VCaP (cell line): ENCODE data around the gene TAF4.
"Not testable (repeated sequence)": the region's sequence is repeated elsewhere in the genome, so short reads cannot be mapped to it uniquely, and the experiment has no call there.

Source experiments
- H3K27ac ChIP-seq: fragments of 450-650 bp; 2 replicates; pipeline ENCODE4 v1.5.1; 2017
- TF ChIP-seq, protein P1 (sequence below): fragments of 450-650 bp; conservative IDR thresholded peaks from 2 replicates; pipeline ENCODE4 v1.5.1; 2017; ENCODE audit warnings: mild to moderate bottlenecking, moderate library complexity

The TAF4 gene

DNA sequence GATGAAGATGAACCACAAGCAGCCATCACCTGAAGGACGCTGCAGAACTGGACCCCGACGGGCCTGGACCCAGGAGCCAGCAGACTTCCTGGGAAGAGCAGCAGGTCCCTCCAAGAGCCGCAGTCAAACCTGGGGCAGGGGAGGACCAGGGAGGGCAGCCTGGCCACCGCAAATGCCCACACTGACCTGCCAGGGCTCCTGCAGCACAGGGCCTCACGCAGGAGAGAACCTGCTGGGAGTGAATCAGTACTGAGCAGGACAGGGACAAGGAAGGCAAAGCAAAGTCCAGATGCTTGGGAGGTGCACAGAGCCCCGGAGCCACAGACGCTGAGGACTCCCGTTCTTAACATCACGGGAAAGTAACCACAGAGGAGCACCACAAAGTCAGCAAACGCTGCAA, 75.2 kb downstream of the TAF4 start:
- H3K27ac ChIP-seq, result no peak overlapping the region
- TF ChIP-seq, protein P1, sequence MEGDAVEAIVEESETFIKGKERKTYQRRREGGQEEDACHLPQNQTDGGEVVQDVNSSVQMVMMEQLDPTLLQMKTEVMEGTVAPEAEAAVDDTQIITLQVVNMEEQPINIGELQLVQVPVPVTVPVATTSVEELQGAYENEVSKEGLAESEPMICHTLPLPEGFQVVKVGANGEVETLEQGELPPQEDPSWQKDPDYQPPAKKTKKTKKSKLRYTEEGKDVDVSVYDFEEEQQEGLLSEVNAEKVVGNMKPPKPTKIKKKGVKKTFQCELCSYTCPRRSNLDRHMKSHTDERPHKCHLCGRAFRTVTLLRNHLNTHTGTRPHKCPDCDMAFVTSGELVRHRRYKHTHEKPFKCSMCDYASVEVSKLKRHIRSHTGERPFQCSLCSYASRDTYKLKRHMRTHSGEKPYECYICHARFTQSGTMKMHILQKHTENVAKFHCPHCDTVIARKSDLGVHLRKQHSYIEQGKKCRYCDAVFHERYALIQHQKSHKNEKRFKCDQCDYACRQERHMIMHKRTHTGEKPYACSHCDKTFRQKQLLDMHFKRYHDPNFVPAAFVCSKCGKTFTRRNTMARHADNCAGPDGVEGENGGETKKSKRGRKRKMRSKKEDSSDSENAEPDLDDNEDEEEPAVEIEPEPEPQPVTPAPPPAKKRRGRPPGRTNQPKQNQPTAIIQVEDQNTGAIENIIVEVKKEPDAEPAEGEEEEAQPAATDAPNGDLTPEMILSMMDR, result no peak

DNA sequence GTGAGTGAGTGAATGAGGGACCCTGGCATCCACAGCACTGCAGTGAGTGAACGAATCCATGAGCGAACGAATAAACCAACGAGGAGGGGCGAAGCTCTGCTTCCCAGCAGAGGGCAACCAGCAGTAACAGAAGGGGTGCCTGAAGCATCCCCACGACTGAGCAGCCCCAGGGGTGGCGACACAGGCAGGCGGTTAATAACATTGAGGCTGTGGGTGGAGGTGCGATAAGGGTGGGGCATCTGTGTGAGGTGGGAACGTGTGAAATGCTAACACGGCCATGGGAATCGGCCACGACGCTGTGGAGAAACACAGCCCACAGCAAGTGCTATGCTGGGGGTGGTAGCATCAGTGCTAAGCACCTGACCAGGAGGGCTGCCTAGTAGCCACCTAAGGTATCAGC, 75.9 kb downstream of the TAF4 start:
- no peak overlapping the region for H3K27ac ChIP-seq
- TF ChIP-seq, protein P1, result no peak

DNA sequence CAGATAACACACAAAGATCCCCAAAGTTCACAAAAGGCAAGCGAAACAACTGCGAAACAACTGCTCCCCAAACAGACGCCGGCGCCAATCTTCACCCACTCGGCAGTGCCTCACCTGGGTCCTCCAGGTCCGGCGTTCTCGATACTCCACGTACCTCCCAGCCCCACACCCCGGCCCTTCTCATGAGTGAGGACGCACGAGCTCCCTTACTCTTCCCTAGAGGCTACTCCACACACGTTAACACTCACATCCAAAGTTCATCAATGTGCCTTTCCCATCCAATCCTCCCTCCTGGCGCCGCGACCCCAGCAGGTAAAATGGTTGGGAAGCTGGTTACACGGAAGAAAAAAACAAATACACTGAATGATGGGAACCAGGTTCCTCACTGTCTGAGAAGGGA, 77.0 kb downstream of the TAF4 start:
- H3K27ac ChIP-seq, result no peak overlapping the region
- TF ChIP-seq, protein P1, result no peak

DNA sequence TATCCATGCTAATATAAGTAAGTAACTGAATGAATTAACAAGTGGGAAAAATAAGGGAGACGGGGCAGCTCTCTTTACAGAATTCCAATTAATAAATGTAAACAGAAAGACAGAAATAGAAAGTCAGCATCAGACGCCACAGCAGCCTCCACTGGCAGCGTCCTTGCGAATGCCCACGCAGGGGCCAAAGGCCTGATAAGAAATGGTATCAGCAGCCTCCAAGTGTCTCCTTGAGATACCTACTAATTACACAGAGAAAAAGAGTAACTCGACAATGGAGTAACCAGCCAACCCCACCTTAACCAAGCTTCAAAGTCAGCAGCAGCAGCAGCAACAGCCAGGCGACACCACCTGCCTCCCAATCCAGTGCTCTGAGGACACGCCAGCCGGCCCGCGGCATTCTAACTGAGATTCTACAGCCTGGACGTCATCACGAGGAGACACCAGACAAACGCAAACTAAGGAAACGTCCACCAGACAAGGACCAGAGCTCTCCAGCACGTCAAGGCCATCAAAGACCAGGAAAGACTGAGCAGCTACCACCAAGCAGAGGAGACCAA, 78.8 kb downstream of the TAF4 start:
- no peak overlapping the region for H3K27ac ChIP-seq
- TF ChIP-seq, protein P1, result no peak

DNA sequence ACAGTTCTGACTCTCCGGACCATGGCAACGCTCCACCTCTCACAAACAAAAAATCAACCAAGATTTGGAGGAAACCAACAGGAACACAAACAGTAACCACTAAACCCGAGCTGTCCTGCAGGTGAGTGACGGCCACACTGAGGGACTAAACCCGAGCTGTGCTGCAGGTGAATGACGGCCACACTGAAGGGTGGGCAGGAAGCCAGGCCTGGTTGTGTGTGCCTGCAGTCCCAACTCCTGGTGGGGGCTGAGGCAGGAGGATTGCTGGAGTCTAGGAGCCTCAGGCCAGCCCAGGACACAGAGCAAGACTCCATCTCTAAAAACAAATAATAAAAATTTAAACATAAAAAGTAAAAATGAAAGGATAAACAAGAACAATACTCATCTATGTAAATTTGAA, 80.6 kb downstream of the TAF4 start:
- TF ChIP-seq, protein P1, result no peak
- H3K27ac ChIP-seq, result peak overlapping the region; percentile 49

DNA sequence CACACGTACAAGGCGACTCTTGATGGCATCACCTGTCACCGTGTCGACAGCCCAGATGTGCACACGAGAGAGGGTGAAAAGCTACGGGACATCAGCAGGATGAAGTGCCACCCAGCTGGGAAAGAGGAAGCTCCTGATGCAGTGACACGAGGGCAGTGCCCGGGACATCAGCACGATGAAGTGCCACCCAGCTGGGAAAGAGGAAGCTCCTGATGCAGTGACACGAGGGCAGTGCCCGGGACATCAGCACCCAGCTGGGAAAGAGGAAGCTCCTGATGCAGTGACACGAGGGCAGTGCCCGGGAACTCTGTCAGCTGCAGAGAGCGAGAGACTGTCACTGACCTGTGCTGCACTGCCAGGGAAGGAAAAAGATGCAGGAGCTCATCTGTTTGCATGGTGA, 81.2 kb downstream of the TAF4 start:
- not testable (repeated sequence) for H3K27ac ChIP-seq

DNA sequence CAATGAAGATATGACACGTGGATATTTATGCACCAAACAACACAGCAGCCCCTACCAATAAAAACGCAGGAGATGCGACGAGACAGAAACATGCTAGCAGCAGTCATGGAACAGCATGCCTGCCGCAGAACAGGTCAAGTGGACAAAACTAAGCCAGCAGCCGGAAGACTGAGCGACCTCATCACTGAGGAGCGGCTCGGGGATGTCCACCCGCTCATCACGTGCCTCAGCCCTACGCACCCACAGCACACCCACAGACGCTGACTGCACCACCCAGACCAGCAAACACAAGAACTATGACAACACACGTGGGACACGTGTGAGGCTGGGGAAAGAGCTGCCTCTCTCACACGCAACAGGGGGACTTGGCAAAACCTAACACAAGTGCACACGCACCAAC, 81.7 kb downstream of the TAF4 start:
- TF ChIP-seq, protein P1, result no peak
- no peak overlapping the region for H3K27ac ChIP-seq

DNA sequence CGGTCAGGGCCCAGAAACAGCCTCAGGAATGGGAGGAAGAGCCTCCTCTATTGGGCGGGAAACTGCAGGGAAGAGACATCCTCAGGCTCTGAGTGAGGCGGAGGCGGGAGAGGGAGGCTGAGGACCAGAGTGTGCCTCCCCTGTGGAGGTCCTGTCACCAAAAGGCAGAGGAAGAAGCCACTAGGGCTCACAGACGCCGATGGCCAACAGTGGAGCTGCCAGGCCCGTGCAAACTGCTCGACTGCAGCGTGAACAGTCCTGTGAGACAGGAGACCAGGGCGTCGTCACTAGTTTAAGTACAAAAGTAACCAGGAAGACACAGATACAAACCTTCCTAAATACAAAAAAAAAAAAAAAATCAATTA, 82.7 kb downstream of the TAF4 start:
- TF ChIP-seq, protein P1, result no peak
- H3K27ac ChIP-seq, result no peak overlapping the region
